GM21526 (cell line): ENCODE measurements around the gene CLN5.
A peak's percentile ranks its signal among the peaks of the same experiment; 100 is the strongest.
"Not testable (repeated sequence)": the region's sequence is repeated elsewhere in the genome, so short reads cannot be mapped to it uniquely, and the experiment has no call there.

Source experiments
- ATAC-seq: cut with Tn5 transposase; IDR thresholded peaks from one replicate; pipeline ENCODE4 v1.9.1; 2021; ENCODE audit warnings: moderate library complexity; ENCODE audit not compliant: unreplicated experiment, low FRiP score

The CLN5 gene

DNA sequence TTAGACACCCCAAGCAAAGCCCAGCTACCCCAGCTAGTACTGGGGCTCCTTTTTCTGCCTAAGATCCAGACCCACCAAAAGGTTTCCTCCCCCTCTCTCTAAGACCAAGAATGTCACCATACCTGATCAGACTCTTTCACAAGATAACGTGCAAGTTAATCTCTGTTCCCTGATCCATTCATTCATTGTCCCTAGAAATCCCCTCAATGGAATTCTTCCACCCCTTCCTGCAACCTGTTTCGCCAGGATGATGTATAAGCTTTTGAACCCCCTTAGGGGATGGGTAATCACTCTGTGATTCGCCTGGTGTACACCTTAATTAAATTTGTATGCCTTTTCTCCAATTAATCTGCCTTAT lies 17.3 kb upstream of the CLN5 start:
- no peak for ATAC-seq

DNA sequence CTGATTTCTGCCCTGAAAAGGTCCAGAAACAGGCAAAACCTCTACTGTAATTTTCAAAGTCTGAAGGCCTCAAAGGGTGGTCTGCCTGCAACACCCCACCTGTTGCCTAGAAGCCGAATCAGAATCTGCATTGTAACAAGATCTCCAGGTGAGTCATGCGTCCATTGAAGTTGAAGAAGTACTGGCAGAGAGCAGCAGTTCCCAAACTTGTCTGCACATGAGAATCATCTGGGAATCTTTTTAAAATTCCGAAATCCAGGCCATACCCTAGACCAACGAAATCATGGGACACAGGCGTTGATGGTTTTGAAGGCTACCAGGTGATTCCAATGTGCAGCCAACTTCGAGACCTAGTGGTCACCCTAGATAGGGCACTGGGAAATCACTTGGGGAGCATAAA lies 16.0 kb upstream of the CLN5 start:
- ATAC-seq = no peak

DNA sequence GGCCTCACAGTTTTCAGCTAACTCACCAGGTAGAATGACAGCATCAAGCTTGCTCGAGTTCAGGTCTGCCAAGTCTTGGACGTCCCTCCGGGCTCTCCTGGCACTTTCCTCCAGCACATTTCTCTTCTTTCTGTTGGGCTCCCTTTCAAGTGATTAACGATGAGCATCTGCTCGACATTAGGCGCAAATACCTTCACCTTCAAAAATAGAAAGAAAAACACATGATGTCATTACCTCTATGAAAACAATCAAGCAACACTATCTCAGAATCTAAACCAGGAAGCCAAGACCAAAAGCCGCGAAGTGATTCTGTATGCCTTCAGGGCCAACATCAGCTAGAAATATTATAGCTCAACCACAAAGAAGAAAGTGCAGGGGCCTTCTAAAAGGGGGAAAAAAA lies 15.4 kb upstream of the CLN5 start:
- no peak for ATAC-seq

DNA sequence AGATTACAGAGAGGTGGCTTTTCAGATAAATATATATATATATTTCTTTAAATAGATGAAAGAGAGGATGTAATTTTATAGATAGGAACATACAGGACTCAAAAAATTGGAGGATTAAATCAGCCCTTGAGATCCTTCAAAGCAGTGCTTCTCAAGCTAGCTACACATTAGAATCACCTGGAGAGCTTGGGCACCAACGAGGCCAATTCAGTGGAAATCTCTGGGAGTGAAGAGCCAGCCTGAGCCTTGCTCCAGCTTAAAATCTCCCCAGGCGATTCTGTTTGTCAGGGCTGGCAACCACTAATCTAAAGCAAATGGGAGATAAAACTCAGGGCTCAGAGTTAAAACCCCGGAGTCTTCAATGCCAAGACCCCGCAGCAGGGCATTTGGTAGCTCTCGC lies 15.0 kb upstream of the CLN5 start:
- ATAC-seq = no peak

DNA sequence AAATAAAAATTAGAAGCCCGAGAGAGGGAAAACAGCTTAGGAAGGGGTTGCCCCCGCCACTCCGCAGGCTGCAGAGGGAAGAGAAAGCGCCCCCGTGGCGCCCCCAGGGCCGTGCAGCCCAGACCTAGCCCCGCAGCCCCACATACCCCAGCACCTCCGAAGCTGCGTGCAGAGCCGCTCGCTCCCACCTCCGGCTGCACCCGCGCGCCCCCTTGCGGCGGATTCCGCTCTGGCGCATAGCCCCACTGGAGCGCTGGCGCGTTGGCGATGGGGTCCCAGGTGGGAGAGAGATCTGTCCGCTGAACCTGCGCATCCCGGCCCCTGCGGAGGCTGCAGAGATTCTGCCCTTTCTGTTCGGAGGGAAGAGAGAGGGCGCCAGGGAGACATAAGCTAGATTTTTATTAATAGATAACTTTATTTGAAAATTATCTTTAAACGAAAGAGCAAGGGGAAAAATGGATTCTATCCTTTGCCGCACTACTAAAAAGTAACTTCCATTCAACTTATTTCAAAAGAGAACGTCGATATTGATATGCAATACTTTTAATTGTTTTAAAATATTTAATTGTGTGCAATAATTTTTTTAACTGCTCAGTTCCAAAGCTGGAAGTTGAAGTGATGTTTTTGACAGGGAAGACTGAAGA lies 11.7 kb upstream of the CLN5 start:
- ATAC-seq = peak; percentile 99

DNA sequence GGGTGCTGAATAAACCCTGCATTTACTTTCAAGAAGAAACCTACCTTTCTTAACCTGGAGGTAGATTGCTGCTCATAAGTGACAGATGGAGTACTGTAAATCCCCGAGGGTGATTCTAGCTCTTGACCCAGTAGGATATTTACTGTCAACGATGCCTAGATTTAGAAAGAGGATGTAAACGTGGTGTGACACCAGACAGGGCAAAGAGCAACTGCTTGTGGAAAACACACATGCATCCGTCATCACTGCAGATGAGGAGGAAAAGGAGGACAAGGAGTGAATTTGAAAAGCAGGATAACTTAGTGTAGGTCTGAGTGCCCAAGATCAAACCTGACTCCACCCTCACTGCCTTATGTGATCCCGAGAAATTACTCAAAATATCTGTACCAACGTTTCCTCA lies 9.8 kb upstream of the CLN5 start:
- ATAC-seq = no peak

DNA sequence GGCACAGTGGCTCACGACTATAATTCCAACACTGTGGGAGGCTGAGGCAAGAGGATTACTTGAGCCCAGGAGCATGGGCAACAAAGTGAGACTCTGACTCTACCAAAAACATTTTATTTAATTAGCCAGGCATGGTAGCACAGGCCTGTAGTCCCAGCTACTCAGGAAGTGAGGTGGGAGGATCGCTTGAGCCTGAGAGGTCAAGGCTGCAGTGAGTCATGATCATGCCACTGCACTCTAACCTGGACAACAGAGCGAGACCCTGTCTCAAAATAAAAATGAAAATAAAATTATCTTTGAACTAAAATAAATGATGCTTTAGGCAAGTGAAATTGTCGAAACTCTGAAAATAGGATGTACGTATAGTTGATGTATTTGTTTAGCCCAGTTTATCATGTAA lies 8.2 kb upstream of the CLN5 start:
- ATAC-seq = no peak

DNA sequence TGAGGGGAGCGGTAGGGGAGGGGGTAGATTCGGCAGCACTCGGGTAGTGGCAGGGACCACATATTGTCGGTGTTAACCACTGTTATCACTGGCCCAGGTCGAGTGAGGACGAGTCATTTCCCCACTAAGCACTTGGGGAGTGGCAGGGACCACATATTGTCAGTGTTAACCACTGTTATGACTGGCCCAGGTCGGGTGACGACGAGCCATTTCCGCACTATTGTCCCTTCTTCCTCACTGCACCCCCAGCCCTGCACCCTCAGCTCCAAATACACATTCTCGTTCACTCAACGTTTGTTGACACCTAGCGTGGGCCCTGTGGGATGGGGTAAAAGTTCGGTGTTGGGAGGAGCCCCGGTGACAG lies 467 bp upstream of the CLN5 start:
- peak; percentile 46 for ATAC-seq

DNA sequence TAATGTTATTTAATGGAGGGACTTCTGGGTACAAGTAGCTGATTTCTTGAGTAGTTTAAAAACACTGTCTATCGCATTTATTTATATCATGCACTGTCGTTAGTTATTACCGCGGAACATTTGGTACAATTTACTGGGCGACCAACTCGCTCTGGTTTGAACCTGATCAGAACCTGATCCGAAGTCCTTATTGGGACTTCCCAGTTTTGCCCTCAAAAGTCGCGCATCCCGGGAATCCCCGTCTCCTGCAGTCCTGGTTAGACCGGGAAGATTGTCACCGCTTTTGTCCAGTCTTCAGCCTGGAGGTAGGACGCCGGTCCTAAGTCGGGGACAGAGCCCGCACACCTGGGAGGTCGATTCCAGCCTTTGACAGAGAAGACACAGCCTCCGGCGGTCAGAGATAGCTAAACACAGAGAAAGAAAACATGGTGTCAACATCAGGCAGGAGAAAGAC lies 694 bp downstream of the CLN5 start:
- ATAC-seq = peak; percentile 10

DNA sequence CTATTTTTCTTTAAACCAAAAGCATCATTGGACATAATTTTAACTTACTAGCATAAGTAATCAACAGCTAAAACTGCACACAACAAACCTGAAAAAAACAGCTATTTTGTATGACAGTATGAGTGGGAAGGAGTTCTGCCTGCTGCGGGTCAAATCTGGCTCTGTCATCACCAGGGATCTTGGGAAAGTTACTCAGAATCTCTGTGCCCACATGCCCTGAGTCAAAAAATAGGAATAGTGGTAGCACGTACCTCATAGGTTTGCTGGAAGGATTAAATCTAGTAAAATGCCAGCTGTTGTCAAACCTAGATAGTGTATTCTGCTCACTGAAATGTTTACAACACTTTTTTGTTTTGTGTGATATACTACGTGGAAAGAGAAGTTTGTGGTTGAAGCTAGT lies 1.1 kb downstream of the CLN5 start:
- ATAC-seq = no peak

DNA sequence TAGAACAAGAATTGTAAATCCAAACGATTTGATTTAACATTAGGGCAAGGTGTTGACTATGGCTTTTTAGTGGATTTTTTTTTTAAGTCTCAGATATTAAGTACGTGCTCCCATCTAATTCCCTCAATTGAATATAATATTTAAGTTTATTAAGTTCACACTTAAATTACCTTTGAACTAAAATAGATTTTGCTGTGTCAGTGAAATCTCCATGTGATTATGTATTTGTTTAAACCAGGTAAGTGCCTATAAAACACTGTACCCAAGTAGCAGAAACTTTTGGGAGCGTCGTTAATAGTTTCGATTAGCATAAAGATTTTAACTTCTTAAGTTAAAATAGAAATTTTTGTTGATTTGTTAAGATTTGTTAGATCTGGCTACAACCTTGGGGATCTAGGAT lies 1.6 kb downstream of the CLN5 start:
- ATAC-seq = no peak

DNA sequence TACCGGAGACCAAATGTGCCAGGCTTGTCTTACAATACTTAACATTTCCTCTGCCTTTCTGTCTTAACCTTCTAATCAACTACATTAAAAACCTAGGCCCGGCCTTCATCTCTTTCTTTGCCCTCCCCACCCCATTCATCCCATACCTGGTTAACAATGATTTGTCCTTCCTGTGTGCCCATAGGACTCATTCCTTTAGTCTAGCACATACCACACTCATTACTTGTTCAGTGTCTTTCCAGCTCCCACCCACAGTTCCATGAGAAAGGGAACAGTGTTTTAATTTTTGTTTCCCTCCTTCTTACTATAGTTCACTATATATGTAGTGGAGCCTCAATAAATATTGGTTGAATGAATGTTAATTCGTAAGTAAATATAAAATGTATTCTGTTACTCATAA lies 2.4 kb downstream of the CLN5 start:
- ATAC-seq = no peak

DNA sequence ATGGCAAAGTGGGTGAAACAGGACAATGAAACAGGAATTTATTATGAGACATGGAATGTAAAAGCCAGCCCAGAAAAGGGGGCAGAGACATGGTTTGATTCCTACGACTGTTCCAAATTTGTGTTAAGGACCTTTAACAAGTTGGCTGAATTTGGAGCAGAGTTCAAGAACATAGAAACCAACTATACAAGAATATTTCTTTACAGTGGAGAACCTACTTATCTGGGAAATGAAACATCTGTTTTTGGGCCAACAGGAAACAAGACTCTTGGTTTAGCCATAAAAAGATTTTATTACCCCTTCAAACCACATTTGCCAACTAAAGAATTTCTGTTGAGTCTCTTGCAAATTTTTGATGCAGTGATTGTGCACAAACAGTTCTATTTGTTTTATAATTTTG lies 8.6 kb downstream of the CLN5 start:
- ATAC-seq = no peak

DNA sequence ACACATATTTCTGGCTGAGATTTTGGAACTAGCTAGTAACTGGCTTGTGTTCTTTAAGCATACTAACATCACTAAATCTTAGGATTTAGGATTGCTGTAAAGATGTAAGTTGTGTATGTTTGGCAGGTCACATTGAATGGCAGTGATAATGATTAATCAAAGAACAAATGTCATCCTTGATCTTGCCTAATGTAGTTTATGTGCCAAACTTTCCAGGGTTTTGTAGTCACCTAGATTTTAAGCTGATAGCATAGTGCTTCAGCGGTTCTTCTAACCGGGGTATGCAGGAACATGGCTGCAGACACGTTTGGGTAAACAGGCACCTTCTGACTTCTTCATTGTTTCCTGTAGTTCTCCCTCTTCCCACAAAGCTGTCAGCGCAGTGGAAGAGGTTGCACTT lies 9.7 kb downstream of the CLN5 start:
- ATAC-seq = no peak

DNA sequence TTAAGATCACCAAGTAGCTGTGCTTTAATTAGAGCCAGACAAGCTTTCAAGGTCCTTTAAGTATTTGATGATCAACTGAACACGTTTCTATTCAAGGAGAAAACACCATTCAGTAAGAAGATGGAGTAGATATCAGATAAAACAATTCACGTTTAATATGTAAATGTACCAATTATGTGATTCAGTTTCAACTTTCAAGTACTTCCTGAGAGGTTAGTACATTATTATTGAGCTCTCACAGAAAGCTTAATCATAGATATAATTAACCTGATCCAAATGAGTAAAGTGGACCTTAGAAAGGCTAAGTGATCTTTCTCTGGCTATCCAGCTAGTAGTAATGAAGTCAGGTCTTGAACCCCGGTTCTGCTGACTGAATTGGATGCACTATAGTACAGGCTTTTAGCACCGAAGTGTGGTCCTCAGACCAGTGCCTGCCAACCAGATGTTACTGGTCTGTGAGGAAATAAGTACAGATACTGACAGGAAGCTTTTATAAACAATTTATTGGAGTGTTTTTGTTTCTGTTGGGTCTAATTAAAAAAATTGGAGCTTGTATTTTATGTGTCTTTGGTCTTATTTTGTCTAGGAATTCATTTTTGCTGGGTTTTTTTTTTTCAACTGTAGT lies 10.2 kb downstream of the CLN5 start:
- no peak for ATAC-seq

DNA sequence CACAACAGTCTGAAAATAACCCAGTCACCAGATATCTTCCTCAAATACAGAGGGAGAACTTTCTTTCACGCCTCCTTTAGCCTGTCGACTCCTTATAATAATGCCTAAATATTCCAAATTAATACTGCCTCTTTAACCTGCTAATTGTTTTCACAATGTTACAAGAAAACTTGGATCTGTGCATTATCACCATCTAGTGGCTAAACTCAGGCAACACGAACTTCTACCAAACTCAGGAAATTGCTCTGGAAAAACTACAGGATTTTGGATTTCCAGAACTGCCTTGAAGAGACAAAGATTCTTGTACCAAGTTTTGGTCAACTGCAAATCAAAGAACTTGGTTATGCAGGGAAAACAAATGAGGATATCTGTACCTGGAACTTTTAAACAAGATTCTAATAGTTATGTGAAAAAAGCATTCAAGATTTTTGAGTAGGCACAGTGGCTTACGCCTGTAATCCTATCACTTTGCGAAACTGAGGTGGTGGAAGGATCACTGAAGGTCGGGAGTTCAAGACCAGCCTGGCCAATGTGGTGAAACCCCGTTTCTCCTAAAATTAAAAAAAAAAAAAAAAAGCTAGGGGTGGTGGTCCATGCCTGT lies 10.8 kb downstream of the CLN5 start:
- no peak for ATAC-seq

DNA sequence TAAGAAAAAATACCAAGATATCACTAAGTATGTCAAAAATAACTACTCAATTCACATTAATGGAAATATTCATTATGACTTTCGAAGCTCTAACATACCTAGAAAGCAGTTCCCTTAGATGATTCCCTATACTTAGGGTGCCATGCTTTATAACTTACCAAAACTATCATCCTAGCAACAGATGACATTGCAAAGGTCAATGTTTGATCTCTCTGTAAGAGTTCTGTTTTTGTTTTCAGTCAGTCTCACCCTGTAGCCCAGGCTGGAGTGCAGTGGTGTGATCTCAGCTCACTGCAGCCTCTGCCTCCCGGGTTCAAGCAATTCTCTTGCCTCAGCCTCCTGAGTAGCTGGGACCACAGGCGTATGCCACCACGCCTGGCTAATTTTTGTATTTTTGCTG lies 16.5 kb downstream of the CLN5 start:
- not testable (repeated sequence) for ATAC-seq

DNA sequence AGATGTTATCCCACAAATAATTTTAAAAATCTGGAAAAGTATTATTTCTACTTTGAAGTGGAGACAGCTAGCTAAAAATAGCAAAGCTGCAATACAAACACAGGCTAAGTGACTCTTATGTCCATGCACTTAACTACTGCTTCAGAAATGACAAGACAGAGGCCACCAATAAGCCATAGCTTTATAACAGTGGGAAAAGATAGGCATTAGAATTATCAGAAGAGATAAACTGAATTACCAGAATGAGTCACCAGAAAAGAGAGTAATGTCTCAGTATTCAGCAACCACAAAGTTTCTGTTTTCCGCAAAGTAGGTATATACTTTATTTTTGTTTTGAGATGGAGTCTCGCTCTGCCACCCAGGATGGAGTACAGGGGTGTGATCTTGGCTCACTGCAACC lies 17.1 kb downstream of the CLN5 start:
- peak; percentile 48 for ATAC-seq

DNA sequence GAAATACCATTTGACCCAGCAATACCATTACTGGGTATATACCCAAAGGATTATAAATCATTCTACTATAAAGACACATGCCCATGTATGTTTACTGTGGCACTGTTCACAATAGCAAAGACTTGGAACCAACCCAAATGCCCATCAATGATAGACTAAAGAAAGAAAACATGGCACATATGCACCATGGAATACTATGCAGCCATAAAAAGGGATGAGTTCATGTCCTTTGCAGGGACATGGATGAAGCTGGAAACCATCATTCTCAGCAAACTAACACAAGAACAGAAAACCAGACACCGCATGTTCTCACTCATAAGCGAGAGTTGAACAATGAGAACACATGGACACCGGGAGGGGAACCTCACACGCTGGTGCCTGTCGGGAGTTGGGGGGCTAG lies 17.8 kb downstream of the CLN5 start:
- ATAC-seq = not testable (repeated sequence)

DNA sequence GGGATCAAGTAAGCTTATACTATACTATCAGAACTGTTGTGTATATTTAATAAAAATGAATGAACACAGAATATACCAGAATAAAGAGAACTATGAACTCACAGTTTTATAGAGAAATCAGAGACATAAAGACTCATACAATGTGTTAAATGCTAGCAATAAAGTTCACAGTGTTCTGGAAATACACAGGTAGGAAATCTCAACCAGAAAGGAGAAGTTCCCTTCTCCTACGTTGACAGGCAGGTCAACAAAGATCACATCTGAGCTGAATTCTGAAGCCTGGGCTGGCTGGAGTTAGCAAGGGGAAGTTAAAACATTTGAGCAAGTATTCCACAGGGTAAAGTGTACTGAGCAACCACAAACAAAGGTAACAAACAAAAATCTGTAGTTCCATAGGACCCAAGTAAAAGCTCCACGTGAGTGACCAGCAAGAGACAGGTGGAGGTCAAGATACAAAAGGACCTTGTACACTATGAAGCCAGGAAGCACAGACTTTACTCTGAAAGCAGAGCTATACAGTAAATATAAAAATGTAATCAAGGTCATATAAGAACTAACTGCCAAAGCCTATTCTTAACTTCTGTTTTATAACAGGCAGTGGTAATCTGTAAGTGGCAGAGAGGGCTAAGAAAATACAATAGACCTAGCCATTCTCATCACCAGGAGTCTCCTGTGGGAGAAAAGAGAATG lies 22.1 kb downstream of the CLN5 start:
- ATAC-seq = no peak

DNA sequence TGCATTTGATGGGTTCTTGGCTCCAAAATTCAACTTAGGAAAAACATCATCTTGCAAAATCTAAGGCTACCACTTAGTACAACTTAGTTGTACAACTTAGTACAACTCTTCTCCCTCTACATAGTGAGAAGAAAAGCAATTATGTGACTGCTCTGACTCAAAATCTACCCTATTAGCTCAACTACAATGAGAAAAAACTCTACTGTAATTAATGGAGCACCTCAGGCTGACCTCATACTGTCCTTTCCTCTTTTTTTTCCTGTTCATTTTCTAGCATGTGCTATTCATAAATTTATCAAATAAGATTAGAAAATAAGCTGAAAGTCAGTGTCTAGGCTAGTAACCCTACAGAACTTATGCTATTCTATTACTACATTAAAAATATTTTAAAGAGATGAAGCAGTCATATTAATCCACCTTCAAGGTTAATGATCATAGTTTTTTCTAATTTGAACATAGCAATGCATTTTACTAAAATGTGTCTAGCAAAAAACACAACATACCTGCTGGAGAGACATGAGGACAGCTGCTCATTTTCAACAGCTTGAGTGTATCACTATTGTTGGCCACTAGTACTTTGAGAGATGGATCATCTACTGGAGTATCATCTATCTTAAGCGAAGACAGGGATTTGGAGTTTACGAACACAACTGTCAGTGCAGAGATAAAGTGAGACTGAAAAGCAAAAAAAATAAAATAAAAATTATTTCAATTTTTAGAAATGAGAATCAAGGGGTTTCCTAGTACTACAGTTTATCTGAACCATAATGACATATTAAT lies 23.2 kb downstream of the CLN5 start:
- no peak for ATAC-seq
